ENCODE data around the gene G6PC1. TPM values are rescaled to one million over a fixed set of nuclear protein-coding genes. Genes with fewer than 3 reads are reported as not detected.

Gene G6PC1
- polyA plus RNA-seq, 1 donor from 2014 or later: not detected

DNA sequence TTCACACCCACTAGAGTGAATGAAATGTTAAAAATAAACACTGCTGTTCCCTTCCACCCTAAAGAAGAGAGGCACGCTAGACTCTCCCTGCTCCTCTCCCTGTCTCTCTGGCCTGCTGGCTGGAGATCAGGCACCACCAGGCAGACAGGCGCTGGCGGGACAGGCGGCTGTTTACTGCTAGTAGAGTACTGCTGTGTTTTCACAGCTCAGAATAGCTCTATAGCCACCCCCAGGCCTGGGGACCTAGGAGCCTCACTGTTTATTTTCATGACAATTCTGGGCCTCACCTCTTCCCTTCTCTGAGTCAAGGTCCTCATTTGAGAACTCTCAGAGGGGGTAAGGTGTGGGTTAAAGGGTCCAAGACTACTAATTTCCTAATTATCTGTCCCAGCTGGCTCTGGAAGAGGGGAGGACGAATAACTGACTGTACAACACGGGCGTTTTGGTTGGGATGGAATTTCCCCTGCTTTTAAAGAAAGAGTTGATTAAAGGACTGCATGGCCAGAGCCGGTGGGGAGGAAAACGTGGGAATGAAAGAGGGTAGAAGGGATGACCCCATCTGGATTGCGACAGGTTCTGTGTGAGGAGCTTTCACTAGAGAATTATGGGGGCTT, 9.0 kb upstream of the G6PC1 start:
- H3K79me2 ChIP-seq (replicated peaks; ENCODE audit: insufficient read depth, low read length): no peaks in the 10 kb centered on the region
- H3K36me3 ChIP-seq (ENCODE audit: insufficient read depth, low read length): no peaks in the 10 kb centered on the region
- no peaks in the 10 kb centered on the region for H3K27me3 ChIP-seq (ENCODE audit: insufficient read depth, low read depth, low read length)
- TF ChIP-seq CTCF (IDR thresholded peaks at IDR 0.05; ENCODE audit: poor library complexity, severe bottlenecking): no peak
- no peak for TF ChIP-seq POLR2AphosphoS5 (IDR thresholded peaks at IDR 0.05)
- no peak overlapping the region for H3K9ac ChIP-seq (ENCODE audit: low read length)
- no peaks in the 10 kb centered on the region for H3K9me3 ChIP-seq (ENCODE audit: low read length)
- no peak overlapping the region for H3K4me3 ChIP-seq (ENCODE audit: low read length)
- H3F3A ChIP-seq (ENCODE audit: insufficient read depth, low read length, poor library complexity, severe bottlenecking): no peaks in the 10 kb centered on the region
- no peak overlapping the region for H2AFZ ChIP-seq (ENCODE audit: low read depth, low read length)
- H3K4me2 ChIP-seq (ENCODE audit: low read length): no peak overlapping the region
- no peaks in the 10 kb centered on the region for H4K20me1 ChIP-seq (ENCODE audit: insufficient read depth)
- H3K27ac ChIP-seq (ENCODE audit: low read length): no peak overlapping the region
- no peaks in the 10 kb centered on the region for H3K9me2 ChIP-seq (ENCODE audit: insufficient read depth, low read length)

DNA sequence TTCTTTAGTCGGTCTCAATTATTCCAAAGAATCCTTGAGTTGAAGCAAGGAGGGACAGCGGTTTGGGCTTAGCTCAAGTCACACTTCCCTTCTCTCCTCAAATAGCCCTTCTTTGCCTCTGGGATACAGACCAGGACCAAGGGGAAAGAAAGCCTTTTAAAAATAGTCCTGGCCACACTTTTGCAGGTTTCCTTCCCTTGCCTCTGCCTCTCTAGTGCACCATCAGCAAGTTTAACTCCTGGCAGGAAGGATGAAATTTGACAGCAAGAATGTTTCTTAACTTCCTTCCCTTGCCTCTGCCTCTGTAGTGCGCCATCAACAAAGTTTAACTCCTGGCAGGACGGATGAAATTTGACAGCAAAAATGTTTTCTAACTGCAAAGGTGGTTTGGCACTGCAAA, 7.2 kb upstream of the G6PC1 start:
- no peaks in the 10 kb centered on the region for H3K27me3 ChIP-seq (ENCODE audit: insufficient read depth, low read depth, low read length)
- no peak overlapping the region for H3K4me2 ChIP-seq (ENCODE audit: low read length)
- H3K36me3 ChIP-seq (ENCODE audit: insufficient read depth, low read length): no peaks in the 10 kb centered on the region
- H3K9me2 ChIP-seq (ENCODE audit: insufficient read depth, low read length): no peaks in the 10 kb centered on the region
- H3K4me3 ChIP-seq (ENCODE audit: low read length): no peak overlapping the region
- TF ChIP-seq POLR2AphosphoS5 (IDR thresholded peaks at IDR 0.05): no peak
- no peak for TF ChIP-seq TAF1 (IDR thresholded peaks at IDR 0.05; ENCODE audit: low read depth)
- no peak for TF ChIP-seq EZH2 (IDR thresholded peaks at IDR 0.05; ENCODE audit: borderline replicate concordance, insufficient read depth, low read length, poor library complexity, severe bottlenecking)
- TF ChIP-seq SMC3 (conservative IDR thresholded peaks at IDR 0.05; ENCODE audit: poor library complexity): no peak
- TF ChIP-seq EP300 (conservative IDR thresholded peaks at IDR 0.05; ENCODE audit: poor library complexity, severe bottlenecking): no peak
- no peak for TF ChIP-seq CTCF (IDR thresholded peaks at IDR 0.05; ENCODE audit: poor library complexity, severe bottlenecking)
- TF ChIP-seq MXI1 (conservative IDR thresholded peaks at IDR 0.05; ENCODE audit: poor library complexity, severe bottlenecking): no peak
- no peak for TF ChIP-seq RAD21 (conservative IDR thresholded peaks at IDR 0.05)
- TF ChIP-seq REST (IDR thresholded peaks at IDR 0.05; ENCODE audit: borderline replicate concordance): no peak
- no peaks in the 10 kb centered on the region for H3K9me3 ChIP-seq (ENCODE audit: low read length)
- H3K9ac ChIP-seq (ENCODE audit: low read length): no peak overlapping the region
- no peak overlapping the region for H3K27ac ChIP-seq (ENCODE audit: low read length)
- H2AFZ ChIP-seq (ENCODE audit: low read depth, low read length): no peak overlapping the region
- no peaks in the 10 kb centered on the region for H3F3A ChIP-seq (ENCODE audit: insufficient read depth, low read length, poor library complexity, severe bottlenecking)
- no peaks in the 10 kb centered on the region for H4K20me1 ChIP-seq (ENCODE audit: insufficient read depth)
- H3K79me2 ChIP-seq (replicated peaks; ENCODE audit: insufficient read depth, low read length): no peaks in the 10 kb centered on the region
